22Rv1 (cell line): ENCODE results near the gene THOC5.

Experiments
- ZFX ChIP-seq: fragments of 450-650 bp; IDR thresholded peaks from 2 replicates; pipeline ENCODE4 v1.6.1; 2017; ENCODE audit warnings: antibody characterized with exemption, borderline replicate concordance
- TF ChIP-seq, protein P1 (sequence below): fragments of 450-650 bp; IDR thresholded peaks from 2 replicates; pipeline ENCODE4 v1.5.1; 2017; ENCODE audit warnings: mild to moderate bottlenecking

DNA sequence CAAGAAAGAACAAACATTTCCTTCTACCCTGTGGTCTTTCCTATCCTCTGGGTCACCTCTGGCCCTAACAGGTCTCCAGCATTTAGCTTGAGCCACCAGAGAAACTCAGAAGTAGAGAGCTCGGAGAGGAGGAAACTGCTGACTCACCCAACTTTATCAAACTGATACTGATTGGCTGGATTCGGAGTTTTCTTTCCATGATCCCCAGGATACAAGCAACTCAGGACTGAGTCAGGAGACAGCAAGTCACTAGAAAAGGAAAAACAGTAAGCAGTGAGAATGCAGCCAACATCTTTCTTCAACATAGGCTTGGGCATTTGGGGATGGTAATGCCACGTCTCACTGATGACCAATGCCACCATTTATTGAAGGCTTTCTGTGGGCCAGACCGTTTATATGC, 32.7 kb downstream of the THOC5 start:
- TF ChIP-seq, protein P1, sequence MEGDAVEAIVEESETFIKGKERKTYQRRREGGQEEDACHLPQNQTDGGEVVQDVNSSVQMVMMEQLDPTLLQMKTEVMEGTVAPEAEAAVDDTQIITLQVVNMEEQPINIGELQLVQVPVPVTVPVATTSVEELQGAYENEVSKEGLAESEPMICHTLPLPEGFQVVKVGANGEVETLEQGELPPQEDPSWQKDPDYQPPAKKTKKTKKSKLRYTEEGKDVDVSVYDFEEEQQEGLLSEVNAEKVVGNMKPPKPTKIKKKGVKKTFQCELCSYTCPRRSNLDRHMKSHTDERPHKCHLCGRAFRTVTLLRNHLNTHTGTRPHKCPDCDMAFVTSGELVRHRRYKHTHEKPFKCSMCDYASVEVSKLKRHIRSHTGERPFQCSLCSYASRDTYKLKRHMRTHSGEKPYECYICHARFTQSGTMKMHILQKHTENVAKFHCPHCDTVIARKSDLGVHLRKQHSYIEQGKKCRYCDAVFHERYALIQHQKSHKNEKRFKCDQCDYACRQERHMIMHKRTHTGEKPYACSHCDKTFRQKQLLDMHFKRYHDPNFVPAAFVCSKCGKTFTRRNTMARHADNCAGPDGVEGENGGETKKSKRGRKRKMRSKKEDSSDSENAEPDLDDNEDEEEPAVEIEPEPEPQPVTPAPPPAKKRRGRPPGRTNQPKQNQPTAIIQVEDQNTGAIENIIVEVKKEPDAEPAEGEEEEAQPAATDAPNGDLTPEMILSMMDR, result no peak
- no peak for TF ChIP-seq ZFX
